IMR-90 (cell line): ENCODE measurements around the gene HERC3. TPM values are rescaled to one million over a fixed set of nuclear protein-coding genes. Genes with fewer than 3 reads are reported as not detected.

Experiments used
- ATAC-seq: fragments of 200-7000 bp; cut with Tn5 transposase; 2 replicates; pipeline ENCODE4 v1.9.1; 2020; ENCODE audit warnings: low read depth, mild to moderate bottlenecking, moderate library complexity
- BruUV-seq: library from RNA; stranded (reverse); fragments of 400-500 nt; replicated peaks from 2 replicates; lab custom pipeline; 2021; lab: Mats Ljungman, UMichigan
- CTCF ChIA-PET: fragments of 300-600 bp; formaldehyde crosslinking; extraction: SDS; loops from one replicate; lab custom pipeline; 2021; ENCODE audit warnings: antibody characterized with exemption; lab: Yijun Ruan, JAX
- POLR2A ChIA-PET: fragments of 300-600 bp; sonication (Branson Sonifier 250); formaldehyde crosslinking; loops from one replicate; lab custom pipeline; 2022; ENCODE audit warnings: antibody characterized with exemption; ENCODE audit not compliant: unreplicated experiment; lab: Charles Lee
- DNase-seq: peaks from one replicate; pipeline ENCODE4 v3.0.0; 2013
- H2AFZ ChIP-seq: replicated peaks from 2 replicates; pipeline ENCODE3; 2013; ENCODE audit warnings: low read length, mild to moderate bottlenecking; ENCODE audit not compliant: poor library complexity
- H2AK5ac ChIP-seq: 2 replicates; pipeline ENCODE4 v1.6.1; 2013; ENCODE audit warnings: low read depth, low read length, inconsistent platforms
- H2AK9ac ChIP-seq: replicated peaks from 2 replicates; pipeline ENCODE3; 2013; ENCODE audit warnings: mild to moderate bottlenecking, low read depth, low read length, moderate library complexity; ENCODE audit not compliant: poor library complexity
- H2BK120ac ChIP-seq: 2 replicates; pipeline ENCODE4 v1.6.1; 2013; ENCODE audit warnings: low read depth, low read length, inconsistent platforms
- H2BK15ac ChIP-seq: 3 replicates; pipeline ENCODE4 v1.6.1; 2013; ENCODE audit warnings: low read depth, low read length, inconsistent platforms
- H2BK20ac ChIP-seq: 2 replicates; pipeline ENCODE4 v1.6.1; 2013; ENCODE audit warnings: low read depth, mild to moderate bottlenecking, inconsistent platforms, low read length, moderate library complexity
- H2BK5ac ChIP-seq: 2 replicates; pipeline ENCODE4 v1.6.1; 2013; ENCODE audit warnings: mild to moderate bottlenecking, low read depth, low read length, inconsistent platforms; ENCODE audit not compliant: poor library complexity, severe bottlenecking
- H3K14ac ChIP-seq: replicated peaks from 2 replicates; pipeline ENCODE4 v1.6.1; 2013; ENCODE audit warnings: low read depth, low read length, inconsistent platforms
- H3K18ac ChIP-seq: 2 replicates; pipeline ENCODE4 v1.6.1; 2013; ENCODE audit warnings: low read depth, low read length, control low read depth
- H3K23ac ChIP-seq: 2 replicates; pipeline ENCODE4 v1.6.1; 2013; ENCODE audit warnings: low read depth, low read length, inconsistent platforms
- H3K27ac ChIP-seq: 2 replicates; pipeline ENCODE4 v1.5.1; 2013; ENCODE audit warnings: mild to moderate bottlenecking, control low read depth, low read length; ENCODE audit not compliant: insufficient read depth
- H3K27me3 ChIP-seq: 2 replicates; pipeline ENCODE4 v1.6.1; 2013; ENCODE audit warnings: low read length; ENCODE audit not compliant: control insufficient read depth, insufficient read depth
- H3K36me3 ChIP-seq: 2 replicates; pipeline ENCODE4 v1.6.1; 2013; ENCODE audit warnings: low read length, mixed read lengths; ENCODE audit not compliant: control insufficient read depth, insufficient read depth
- H3K4ac ChIP-seq: 2 replicates; pipeline ENCODE4 v1.6.1; 2013; ENCODE audit warnings: low read depth, low read length, inconsistent platforms
- H3K4me1 ChIP-seq: 2 replicates; pipeline ENCODE4 v1.6.1; 2013; ENCODE audit warnings: low read length, mixed read lengths; ENCODE audit not compliant: control insufficient read depth, insufficient read depth
- H3K4me2 ChIP-seq: 2 replicates; pipeline ENCODE4 v1.6.1; 2013; ENCODE audit warnings: low read depth, mild to moderate bottlenecking, control low read depth, low read length, moderate library complexity
- H3K4me3 ChIP-seq: 2 replicates; pipeline ENCODE4 v1.5.1; 2013; ENCODE audit warnings: low read depth, mild to moderate bottlenecking, control low read depth, low read length, moderate library complexity; ENCODE audit not compliant: insufficient read depth
- H3K56ac ChIP-seq: 2 replicates; pipeline ENCODE4 v1.6.1; 2013; ENCODE audit warnings: low read length, inconsistent platforms; ENCODE audit not compliant: insufficient read depth; ENCODE audit errors: extremely low read depth
- H3K79me1 ChIP-seq, 2 experiments: 2 replicates each; pipeline ENCODE4 v1.6.1; 2013; ENCODE audit warnings: low read length in 2 of 2, inconsistent platforms in 1 of 2, low read depth in 1 of 2
- H3K9ac ChIP-seq: 2 replicates; pipeline ENCODE4 v1.6.1; 2013; ENCODE audit warnings: low read depth, low read length, control low read depth
- H3K9me1 ChIP-seq: 2 replicates; pipeline ENCODE4 v1.6.1; 2013; ENCODE audit warnings: low read length, inconsistent platforms; ENCODE audit not compliant: insufficient read depth
- H3K9me3 ChIP-seq: 2 replicates; pipeline ENCODE4 v1.6.1; 2013; ENCODE audit warnings: low read length; ENCODE audit not compliant: control insufficient read depth, insufficient read depth
- H4K20me1 ChIP-seq: 2 replicates; pipeline ENCODE4 v1.6.1; 2013; ENCODE audit warnings: low read length, inconsistent platforms; ENCODE audit not compliant: insufficient read depth
- H4K5ac ChIP-seq: 2 replicates; pipeline ENCODE4 v1.6.1; 2013; ENCODE audit warnings: mild to moderate bottlenecking, low read depth, low read length, control low read depth
- H4K8ac ChIP-seq, 2 experiments: 2 replicates each; pipeline ENCODE4 v1.6.1; 2013; ENCODE audit warnings: low read depth in 2 of 2, low read length in 2 of 2, control low read depth in 1 of 2, inconsistent platforms in 1 of 2
- H4K91ac ChIP-seq: 2 replicates; pipeline ENCODE4 v1.6.1; 2013; ENCODE audit warnings: low read depth, low read length, inconsistent platforms; ENCODE audit not compliant: insufficient read depth
- BHLHE40 ChIP-seq: fragments of 150-350 bp; IDR thresholded peaks from 2 replicates; pipeline ENCODE4 v1.6.1; 2016; ENCODE audit warnings: mild to moderate bottlenecking, low read depth, low read length
- CEBPB ChIP-seq: IDR thresholded peaks from 2 replicates; pipeline ENCODE4 v1.6.1; 2012; ENCODE audit warnings: low read depth, low read length, improper control_type of control experiment
- CHD1 ChIP-seq: IDR thresholded peaks from 2 replicates; pipeline ENCODE4 v1.6.1; 2012; ENCODE audit warnings: low read depth, low read length, improper control_type of control experiment
- ELK1 ChIP-seq: fragments of 150-350 bp; IDR thresholded peaks from 2 replicates; pipeline ENCODE4 v1.6.1; 2016; ENCODE audit warnings: low read depth, mild to moderate bottlenecking, low read length, moderate library complexity, borderline replicate concordance
- MAFK ChIP-seq: IDR thresholded peaks from 2 replicates; pipeline ENCODE4 v1.6.1; 2012; ENCODE audit warnings: low read depth, low read length, improper control_type of control experiment
- MAZ ChIP-seq: IDR thresholded peaks from 2 replicates; pipeline ENCODE4 v1.6.1; 2012; ENCODE audit warnings: low read depth, mild to moderate bottlenecking, low read length, improper control_type of control experiment, moderate library complexity, borderline replicate concordance
- MXI1 ChIP-seq: IDR thresholded peaks from 2 replicates; pipeline ENCODE4 v1.6.1; 2012; ENCODE audit warnings: low read depth, mild to moderate bottlenecking, low read length, moderate library complexity, borderline replicate concordance
- POLR2A ChIP-seq: IDR thresholded peaks from 2 replicates; pipeline ENCODE4 v1.6.1; 2012; ENCODE audit warnings: mild to moderate bottlenecking, low read depth, low read length
- RAD21 ChIP-seq: IDR thresholded peaks from 2 replicates; pipeline ENCODE4 v1.6.1; 2012; ENCODE audit warnings: low read length, improper control_type of control experiment
- RCOR1 ChIP-seq: IDR thresholded peaks from 2 replicates; pipeline ENCODE4 v1.6.1; 2012; ENCODE audit warnings: mild to moderate bottlenecking, low read length, improper control_type of control experiment; ENCODE audit not compliant: insufficient replicate concordance
- RFX5 ChIP-seq: IDR thresholded peaks from 2 replicates; pipeline ENCODE4 v1.8.0; 2012; ENCODE audit warnings: low read depth, mild to moderate bottlenecking, low read length, moderate library complexity
- USF2 ChIP-seq: fragments of 150-350 bp; IDR thresholded peaks from 2 replicates; pipeline ENCODE4 v1.6.1; 2017; ENCODE audit warnings: mild to moderate bottlenecking, antibody characterized with exemption, low read length, low read depth
- WGBS, 2 experiments: methylation state at CpG; one replicate each; pipeline versions ENCODE4 v1.1.5 to v1.1.7; 2013; ENCODE audit warnings: missing lambda C conversion rate in 2 of 2; ENCODE audit not compliant: insufficient read length in 1 of 2; ENCODE audit errors: extremely low coverage in 2 of 2; 5-methylcytosine and 5-hydroxymethylcytosine counted together
- dilution Hi-C: fragments of 300-500 bp; cut with HindIII; formaldehyde crosslinking; loops from one replicate; pipeline ENCODE4 v1.14.3; 2018; ENCODE audit warnings: low sequenced_read_pairs; ENCODE audit not compliant: unreplicated experiment
- in situ Hi-C: fragments of 300-500 bp; cut with MboI; formaldehyde crosslinking; loops from 3 replicates; pipeline ENCODE4 v1.14.3; 2019; ENCODE audit warnings: low sequenced_read_pairs, inconsistent platforms, mixed read lengths
- intact Hi-C: fragments of 100-400 bp; cut with micrococcal nuclease; formaldehyde crosslinking; loops from 2 replicates; pipeline ENCODE4 v1.10.0; 2022
- polyA plus RNA-seq, 3 experiments: library from polyadenylated mRNA; depleted of rRNA; stranded (reverse); fragments of >200 nt; gene quantifications; 2 replicates each; pipeline ENCODE4 v1.2.3, GENCODE V29; 2012; ENCODE audit warnings: low replicate concordance in 1 of 3
- total RNA-seq: library from RNA; depleted of rRNA; stranded (reverse); fragments of >200 nt; gene quantifications from 2 replicates; pipeline ENCODE4 v1.2.3, GENCODE V29; 2012

The HERC3 gene
- total and polyA plus RNA-seq, 2 of the 4 experiments (the other 2 are of a cell fraction): 8.9 to 9.5 TPM

- no peaks in the 10 kb centered on the region; a peak in 1 of 4 replicates for H3K79me1 ChIP-seq
- H2BK120ac ChIP-seq: 0 out of 2 replicates have a peak overlapping the region, but pooled peaks have one; percentile 4
- H2AK9ac ChIP-seq: no peak overlapping the region
- DNase-seq (no peak), ATAC-seq (no peak)
- POLR2A ChIA-PET: no interaction called here
- WGBS, 2 experiments: no CpG with 5 or more reads among the region's 1 CpG
- peak overlapping the region; percentile 17 for H2BK5ac ChIP-seq
- H4K5ac ChIP-seq: peak overlapping the region; percentile 8; the same call in 1 of the 2 replicates
- no peaks in the 10 kb centered on the region for H3K9me3 ChIP-seq
- H4K8ac ChIP-seq: no peak overlapping the region
- no peak overlapping the region for H3K4ac ChIP-seq
- no peaks in the 10 kb centered on the region for H3K27me3 ChIP-seq
- dilution Hi-C loops: no loop called here
- H2AK5ac ChIP-seq: no peak overlapping the region
- no peak overlapping the region for H2BK15ac ChIP-seq
- CTCF ChIA-PET: interaction anchor here (0.6 to 1.2 kb wide), 4 partner anchors 9 to 72 kb away, joined by 3 to 7 read pairs (median 3); no protein-coding TSS in a partner anchor
- H4K20me1 ChIP-seq: no peaks in the 10 kb centered on the region
- no peak overlapping the region for H3K23ac ChIP-seq
- intact Hi-C loops: no loop called here
- in situ Hi-C loops: no loop called here
- H3K18ac ChIP-seq: peak overlapping the region; percentile 27; the same call in 1 of the 2 replicates
- H3K4me3 ChIP-seq: no peak overlapping the region
- H3K36me3 ChIP-seq: peaks cover 32% of the 10 kb centered on the region
- H3K9ac ChIP-seq: no peak overlapping the region
- no peak overlapping the region for H4K91ac ChIP-seq
- H3K56ac ChIP-seq: no peak overlapping the region
- BruUV-seq: no TSS peak
- H2BK20ac ChIP-seq: peak overlapping the region; percentile 27; the same call in 1 of the 2 replicates
- TF ChIP-seq RFX5 (no peak), RCOR1 (no peak), RAD21 (no peak), MXI1 (no peak), ELK1 (no peak), POLR2A (no peak), CEBPB (no peak), USF2 (no peak), MAZ (no peak), BHLHE40 (no peak), MAFK (no peak), CHD1 (no peak)
- H3K9me1 ChIP-seq: peaks cover 9% of the 10 kb centered on the region
- H2AFZ ChIP-seq: no peak overlapping the region
- no peak overlapping the region for H3K27ac ChIP-seq
- no peak overlapping the region for H3K14ac ChIP-seq
- H3K4me2 ChIP-seq: no peak overlapping the region
- peaks cover 5% of the 10 kb centered on the region for H3K4me1 ChIP-seq
Observed at GRCh38 chr4:88745581-88746163, 153.4 kb downstream of the HERC3 start.
